ENCODE data around the gene BIN2.

BIN2 gene

GRCh38 chr12:51323966-51324895 is at the start of gene BIN2:
Gene BIN2, minus strand, starts transcription at chr12:51324174. Its CDS starts 72 bp downstream, at chr12:51324102.
- no peak for DNase-seq

- no peak for DNase-seq
These were observed 49.2 kb upstream of the BIN2 start for GRCh38 chr12:51373187-51373586.

GRCh38 chr12:51372021-51372420 is 48.0 kb upstream of the BIN2 start:
- DNase-seq, result no peak

GRCh38 chr12:51371295-51371953 is 47.5 kb upstream of the BIN2 start:
- DNase-seq, result peak; percentile 82

GRCh38 chr12:51370667-51371066 is 46.7 kb upstream of the BIN2 start:
- no peak for DNase-seq

- DNase-seq, result no peak
These were observed 45.6 kb upstream of the BIN2 start for GRCh38 chr12:51369581-51369980.

GRCh38 chr12:51368640-51369517 is 44.9 kb upstream of the BIN2 start:
- DNase-seq, result no peak

GRCh38 chr12:51365276-51365675 is 41.3 kb upstream of the BIN2 start:
- no peak for DNase-seq

GRCh38 chr12:51364001-51364400 is 40.0 kb upstream of the BIN2 start:
- no peak for DNase-seq

GRCh38 chr12:51362747-51363342 is 38.9 kb upstream of the BIN2 start:
- DNase-seq, result no peak

GRCh38 chr12:51362307-51362706 is 38.3 kb upstream of the BIN2 start:
- DNase-seq, result no peak

- DNase-seq, result no peak
These were observed 37.4 kb upstream of the BIN2 start for GRCh38 chr12:51361161-51362016.

- no peak for DNase-seq
These were observed 36.3 kb upstream of the BIN2 start for GRCh38 chr12:51360315-51360714.

GRCh38 chr12:51359851-51360250 is 35.9 kb upstream of the BIN2 start:
- DNase-seq, result no peak

GRCh38 chr12:51358496-51358895 is 34.5 kb upstream of the BIN2 start:
- DNase-seq, result no peak

GRCh38 chr12:51357374-51358047 is 33.5 kb upstream of the BIN2 start:
- DNase-seq, result no peak

GRCh38 chr12:51351913-51352532 is 28.0 kb upstream of the BIN2 start:
- DNase-seq, result peak; percentile 79

GRCh38 chr12:51349026-51349425 is 25.1 kb upstream of the BIN2 start:
- DNase-seq, result no peak

- DNase-seq, result no peak
These were observed 24.1 kb upstream of the BIN2 start for GRCh38 chr12:51348116-51348515.

- DNase-seq, result no peak
These were observed 22.6 kb upstream of the BIN2 start, which contains the start of gene CELA1 for GRCh38 chr12:51346581-51346980. Gene CELA1, minus strand, starts transcription at chr12:51346679. Its CDS starts 41 bp downstream, at chr12:51346638.

Measured in eye (tissue), 1 donor.